ENCODE measurements around the gene FYB2.

FYB2 gene

DNA sequence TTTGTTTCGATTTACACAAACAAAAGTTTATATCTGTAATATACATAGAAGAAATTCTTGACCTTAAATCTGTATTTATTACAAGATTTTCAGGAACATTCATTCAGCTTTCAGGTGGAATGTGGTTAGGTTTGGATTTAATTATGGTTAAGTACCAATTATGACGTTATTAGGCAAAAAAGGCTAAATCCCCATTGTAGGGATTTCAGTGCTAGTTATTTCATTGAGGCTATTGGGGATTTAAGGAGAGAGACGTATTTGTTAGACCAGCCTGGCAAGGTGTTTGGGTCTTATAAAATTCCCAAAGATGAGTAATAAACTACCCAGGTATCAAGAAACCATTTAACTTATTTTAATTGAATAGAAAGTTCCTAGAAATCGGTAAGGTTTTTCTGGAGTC, 148.1 kb downstream of the FYB2 start:
- H3K27me3 ChIP-seq (ENCODE audit: low read depth, low read length), result no peaks in the 10 kb centered on the region
- H3K27ac ChIP-seq (ENCODE audit: low read length), result no peak overlapping the region
- H3K4me3 ChIP-seq (ENCODE audit: low read depth in 1 of 2, low read length in 2 of 2), result no peak overlapping the region
- no peaks in the 10 kb centered on the region for H3K9me3 ChIP-seq (ENCODE audit: control insufficient read depth in 1 of 2, low read length in 2 of 2)
- no peaks in the 10 kb centered on the region for H3K36me3 ChIP-seq (ENCODE audit: control insufficient read depth in 1 of 2, insufficient read depth in 2 of 2, low read length in 2 of 2)
- H3K4me1 ChIP-seq (ENCODE audit: control insufficient read depth in 1 of 2, insufficient read depth in 2 of 2, low read length in 2 of 2), result no peaks in the 10 kb centered on the region

DNA sequence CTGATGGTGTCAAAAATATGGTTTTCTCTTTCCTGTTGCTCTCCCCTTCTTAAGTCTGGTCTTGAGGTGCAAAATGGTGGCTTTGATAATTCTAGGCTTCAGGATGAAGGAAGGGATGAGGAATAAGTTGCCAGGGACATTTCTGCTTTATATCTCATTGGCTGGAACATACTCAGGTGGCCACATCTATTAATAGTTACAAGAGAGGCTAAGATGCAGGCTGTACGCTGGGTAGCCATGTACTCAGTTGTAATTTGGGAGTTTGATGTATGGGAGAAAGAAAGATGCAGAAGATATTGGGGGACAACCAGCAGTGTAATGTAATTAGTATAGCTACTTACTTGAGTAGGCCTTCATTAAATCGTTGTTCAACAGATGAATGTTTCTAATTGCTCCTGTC, 148.9 kb downstream of the FYB2 start:
- H3K36me3 ChIP-seq (ENCODE audit: control insufficient read depth in 1 of 2, insufficient read depth in 2 of 2, low read length in 2 of 2), result no peaks in the 10 kb centered on the region
- H3K4me3 ChIP-seq (ENCODE audit: low read depth in 1 of 2, low read length in 2 of 2), result no peak overlapping the region
- no peaks in the 10 kb centered on the region for H3K27me3 ChIP-seq (ENCODE audit: low read depth, low read length)
- no peaks in the 10 kb centered on the region for H3K9me3 ChIP-seq (ENCODE audit: control insufficient read depth in 1 of 2, low read length in 2 of 2)
- H3K27ac ChIP-seq (ENCODE audit: low read length), result no peak overlapping the region
- H3K4me1 ChIP-seq (ENCODE audit: control insufficient read depth in 1 of 2, insufficient read depth in 2 of 2, low read length in 2 of 2), result no peaks in the 10 kb centered on the region
